GM12878 (cell line): ENCODE results near the gene AMBRA1. TPM values are rescaled to one million over a fixed set of nuclear protein-coding genes. Genes with fewer than 3 reads are reported as not detected.

ENCODE experiments used
- ATAC-seq: fragments of 200-7000 bp; cut with Tn5 transposase; 3 replicates; pipeline ENCODE4 v1.9.1; 2020; ENCODE audit warnings: mild to moderate bottlenecking, moderate library complexity
- BruUV-seq: library from RNA; stranded (reverse); fragments of 400-500 nt; replicated peaks from 2 replicates; lab custom pipeline; 2021; lab: Mats Ljungman, UMichigan
- CTCF ChIA-PET: fragments of 300-600 bp; sonication (Branson Sonifier 250); formaldehyde crosslinking; extraction: SDS; loops from one replicate; lab custom pipeline; 2021; ENCODE audit warnings: inconsistent platforms; lab: Yijun Ruan, JAX
- POLR2A ChIA-PET: fragments of 350-600 bp; formaldehyde crosslinking; extraction: SDS; loops from one replicate; lab custom pipeline; 2021; ENCODE audit warnings: inconsistent platforms; lab: Charles Lee
- RAD21 ChIA-PET: fragments of 300-600 bp; sonication (Branson Sonifier 250); formaldehyde crosslinking; loops from one replicate; lab custom pipeline; 2023; ENCODE audit warnings: antibody characterized with exemption; ENCODE audit not compliant: unreplicated experiment; lab: Charles Lee
- SMC1A ChIA-PET: fragments of 300-600 bp; sonication (Branson Sonifier 250); formaldehyde crosslinking; loops from one replicate; lab custom pipeline; 2023; ENCODE audit not compliant: unreplicated experiment, uncharacterized antibody; lab: Charles Lee
- DNase-seq: peaks from one replicate; pipeline ENCODE4 v3.0.0-alpha.2; 2011; ENCODE audit warnings: low read depth, low spot score
- FAIRE-seq: peaks from 3 replicates; lab custom pipeline; 2011; peaks lifted over from hg19 to GRCh38; lab: Jason Lieb, UNC
- H2AFZ ChIP-seq: 2 replicates; pipeline ENCODE4 v1.6.0; 2011; ENCODE audit warnings: low read depth, low read length, control low read depth; ENCODE audit not compliant: control insufficient read depth
- H3K27ac ChIP-seq: 2 replicates; pipeline ENCODE4 v1.5.1; 2011; ENCODE audit warnings: control low read depth; ENCODE audit not compliant: control insufficient read depth, insufficient read depth
- H3K27me3 ChIP-seq, 2 experiments: replicated peaks in 1 of 2; 2 replicates each; pipeline versions ENCODE4 v1.6.0 to v1.6.1; 2011; ENCODE audit warnings: low read length in 1 of 2; ENCODE audit not compliant: control insufficient read depth in 2 of 2, insufficient read depth in 2 of 2
- H3K36me3 ChIP-seq, 2 experiments: 2 replicates each; pipeline ENCODE4 v1.5.1; 2011; ENCODE audit warnings: low read length in 1 of 2; ENCODE audit not compliant: control insufficient read depth in 2 of 2, insufficient read depth in 2 of 2
- H3K4me1 ChIP-seq: 2 replicates; pipeline ENCODE4 v1.6.1; 2011; ENCODE audit warnings: mild to moderate bottlenecking, low read length, moderate library complexity, mixed read lengths; ENCODE audit not compliant: control insufficient read depth, insufficient read depth
- H3K4me2 ChIP-seq: 2 replicates; pipeline ENCODE4 v1.6.0; 2011; ENCODE audit warnings: control low read depth; ENCODE audit not compliant: control insufficient read depth, insufficient read depth
- H3K4me3 ChIP-seq: fragments of 200-600 bp; sonication (generic); 2 replicates; pipeline ENCODE4 v1.5.1; 2016
- H3K79me2 ChIP-seq: 2 replicates; pipeline ENCODE4 v1.6.0; 2011; ENCODE audit warnings: low read length; ENCODE audit not compliant: control insufficient read depth, insufficient read depth
- H3K9ac ChIP-seq: 2 replicates; pipeline ENCODE4 v1.8.0; 2011; ENCODE audit warnings: low read length, control low read depth, mixed read lengths; ENCODE audit not compliant: control insufficient read depth, insufficient read depth
- H3K9me3 ChIP-seq: replicated peaks from 3 replicates; pipeline ENCODE4 v1.5.1; 2011; ENCODE audit warnings: mild to moderate bottlenecking, low read length; ENCODE audit not compliant: control insufficient read depth, insufficient read depth
- H4K20me1 ChIP-seq: 2 replicates; pipeline ENCODE4 v1.6.0; 2011; ENCODE audit not compliant: control insufficient read depth, insufficient read depth
- ATF7 ChIP-seq: fragments of 450-650 bp; IDR thresholded peaks from 2 replicates; pipeline ENCODE4 v1.6.1; 2016; ENCODE audit warnings: low read depth, mild to moderate bottlenecking
- FOXK2 ChIP-seq: fragments of 450-650 bp; IDR thresholded peaks from 2 replicates; pipeline ENCODE4 v1.6.1; 2017; ENCODE audit warnings: mild to moderate bottlenecking, moderate library complexity
- KDM1A ChIP-seq: fragments of 200-600 bp; sonication (generic); IDR thresholded peaks from 2 replicates; pipeline ENCODE4 v1.6.1; 2016; ENCODE audit warnings: borderline replicate concordance
- LARP7 ChIP-seq: fragments of 450-650 bp; IDR thresholded peaks from 2 replicates; pipeline ENCODE4 v1.6.1; 2017; ENCODE audit warnings: mild to moderate bottlenecking
- NFXL1 ChIP-seq: fragments of 450-650 bp; IDR thresholded peaks from 2 replicates; pipeline ENCODE4 v1.6.1; 2017; ENCODE audit warnings: antibody characterized with exemption, mild to moderate bottlenecking, borderline replicate concordance
- TCF12 ChIP-seq: IDR thresholded peaks from 2 replicates; pipeline ENCODE4 v1.6.1; 2011; ENCODE audit warnings: low read depth, mild to moderate bottlenecking, low read length
- WGBS: methylation state at CpG from one replicate; pipeline ENCODE4 v1.1.6; 2016; ENCODE audit warnings: low lambda C conversion rate; ENCODE audit not compliant: insufficient replicate concordance, insufficient coverage; ENCODE audit errors: missing lambda C conversion rate; 5-methylcytosine and 5-hydroxymethylcytosine counted together
- in situ Hi-C: fragments of 300-500 bp; cut with MboI; formaldehyde crosslinking; loops from 9 replicates; pipeline ENCODE4 v1.14.3; 2018; ENCODE audit warnings: mixed read lengths
- intact Hi-C: fragments of 100-400 bp; cut with micrococcal nuclease; formaldehyde crosslinking; loops from one replicate; pipeline ENCODE4 v1.14.2; 2022; ENCODE audit not compliant: unreplicated experiment
- polyA plus RNA-seq, 11 experiments: library from polyadenylated mRNA; depleted of rRNA in 4 of 11; unstranded in 6 of 11; stranded (reverse) in 5 of 11; fragments of >200 nt; fragmentation: Nextera tagmentation in 4 of 11; fragmentation: Illumina TruSeq in 1 of 11; extraction: Ambion mirVana in 4 of 11; extraction: Trizol in 1 of 11; gene quantifications; 1 replicate in 1 of 11; 2 replicates in 10 of 11; pipeline versions ENCODE4 v1.2.1 to v1.2.3, GENCODE V29; 2011 to 2016; ENCODE audit warnings: inconsistent platforms in 2 of 11, missing spikeins in 2 of 11, low read depth in 1 of 11
- total RNA-seq, 4 experiments: library from RNA; depleted of rRNA in 3 of 4; stranded (reverse); fragments of >200 nt in 3 of 4; fragmentation: Illumina TruSeq in 1 of 4; extraction: Trizol in 1 of 4; gene quantifications; 2 replicates each; pipeline versions ENCODE4 v1.2.1 to v1.2.3, GENCODE V29; 2013 to 2021
- TF ChIP-seq, protein P1 (sequence below): fragments of 450-650 bp; IDR thresholded peaks from 2 replicates; pipeline ENCODE4 v1.6.1; 2017; ENCODE audit warnings: borderline replicate concordance
- TF ChIP-seq, protein P2 (sequence below): IDR thresholded peaks from 2 replicates; pipeline ENCODE4 v1.6.1; 2011; ENCODE audit warnings: mild to moderate bottlenecking, low read depth, low read length, moderate library complexity; ENCODE audit not compliant: insufficient replicate concordance

AMBRA1 gene
- total and polyA plus RNA-seq, 10 of the 15 experiments (the other 5 are each of a cell fraction or from before 2014, with no cell fraction given): 0.57 to 34.3 (median 13.7) TPM

DNA sequence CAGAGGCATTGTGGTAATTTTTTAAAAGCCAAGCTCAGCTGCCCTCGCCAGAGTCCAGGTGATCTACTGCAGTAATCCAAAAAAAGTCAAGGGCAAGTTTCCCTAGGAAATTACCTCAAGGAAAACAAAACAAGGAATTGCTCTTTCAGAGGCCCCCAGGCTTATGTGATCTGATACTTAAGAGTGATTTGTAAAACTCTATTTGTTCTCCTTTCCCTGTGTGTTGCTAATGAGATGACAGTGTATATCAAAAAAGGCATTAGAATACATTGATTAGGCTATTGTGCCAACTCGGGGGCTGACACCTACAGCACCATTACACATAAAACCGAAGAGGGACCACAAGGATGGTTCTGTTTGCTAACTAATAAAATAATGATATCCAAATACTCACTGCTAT is 157.7 kb downstream of the AMBRA1 start:
- POLR2A ChIA-PET: interaction anchor here (1.0 to 2.9 kb wide), 5 partner anchors 15 to 75 kb away, joined by 3 to 19 read pairs (median 3); no protein-coding TSS in a partner anchor
- Histone ChIP-seq H3K4me1 (peaks cover 4% of the 10 kb centered on the region; the same call in 1 of the 2 replicates), H3K27me3 (no peaks in the 10 kb centered on the region), H4K20me1 (no peaks in the 10 kb centered on the region), H3K4me3 (no peak overlapping the region), H3K9me3 (no peaks in the 10 kb centered on the region), H3K4me2 (no peak overlapping the region), H3K9ac (no peak overlapping the region), H3K36me3 (peaks cover 14 to 23% of the 10 kb centered on the region in 2 experiments; a peak in 3 of 4 replicates), H2AFZ (no peak overlapping the region), H3K79me2 (no peaks in the 10 kb centered on the region), H3K27ac (no peak overlapping the region)
- CTCF ChIA-PET: interaction anchor here (0.6 to 3.8 kb wide), 4 partner anchors 10 to 186 kb away, joined by 3 to 30 read pairs (median 4); partner anchors contain the start of gene DGKZ
- 91% methylated on average over 3 of the region's 3 CpGs for WGBS
- intact Hi-C loops (no loop called here), in situ Hi-C loops (no loop called here)
- BruUV-seq: no TSS peak
- RAD21 ChIA-PET: interaction anchor here (1.3 to 3.5 kb wide), 8 partner anchors 10 to 181 kb away, joined by 3 to 31 read pairs (median 18); partner anchors contain the start of genes ATG13 and HARBI1
- SMC1A ChIA-PET: interaction anchor here (0.9 to 8.0 kb wide), 6 partner anchors 10 to 119 kb away, joined by 3 to 105 read pairs (median 14); no protein-coding TSS in a partner anchor
- ATAC-seq: no peak
- no peak for DNase-seq
- TF ChIP-seq, protein P1, sequence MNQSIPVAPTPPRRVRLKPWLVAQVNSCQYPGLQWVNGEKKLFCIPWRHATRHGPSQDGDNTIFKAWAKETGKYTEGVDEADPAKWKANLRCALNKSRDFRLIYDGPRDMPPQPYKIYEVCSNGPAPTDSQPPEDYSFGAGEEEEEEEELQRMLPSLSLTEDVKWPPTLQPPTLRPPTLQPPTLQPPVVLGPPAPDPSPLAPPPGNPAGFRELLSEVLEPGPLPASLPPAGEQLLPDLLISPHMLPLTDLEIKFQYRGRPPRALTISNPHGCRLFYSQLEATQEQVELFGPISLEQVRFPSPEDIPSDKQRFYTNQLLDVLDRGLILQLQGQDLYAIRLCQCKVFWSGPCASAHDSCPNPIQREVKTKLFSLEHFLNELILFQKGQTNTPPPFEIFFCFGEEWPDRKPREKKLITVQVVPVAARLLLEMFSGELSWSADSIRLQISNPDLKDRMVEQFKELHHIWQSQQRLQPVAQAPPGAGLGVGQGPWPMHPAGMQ: no peak
- TF ChIP-seq TCF12 (no peak), LARP7 (no peak), NFXL1 (no peak), KDM1A (no peak), FOXK2 (no peak), ATF7 (no peak)
- TF ChIP-seq, protein P2, sequence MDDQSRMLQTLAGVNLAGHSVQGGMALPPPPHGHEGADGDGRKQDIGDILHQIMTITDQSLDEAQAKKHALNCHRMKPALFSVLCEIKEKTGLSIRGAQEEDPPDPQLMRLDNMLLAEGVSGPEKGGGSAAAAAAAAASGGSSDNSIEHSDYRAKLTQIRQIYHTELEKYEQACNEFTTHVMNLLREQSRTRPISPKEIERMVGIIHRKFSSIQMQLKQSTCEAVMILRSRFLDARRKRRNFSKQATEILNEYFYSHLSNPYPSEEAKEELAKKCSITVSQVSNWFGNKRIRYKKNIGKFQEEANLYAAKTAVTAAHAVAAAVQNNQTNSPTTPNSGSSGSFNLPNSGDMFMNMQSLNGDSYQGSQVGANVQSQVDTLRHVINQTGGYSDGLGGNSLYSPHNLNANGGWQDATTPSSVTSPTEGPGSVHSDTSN: no peak
- no peak for FAIRE-seq
